PC-3 (cell line): ENCODE measurements around the gene RAB3B. TPM values are rescaled to one million over a fixed set of nuclear protein-coding genes. Genes with fewer than 3 reads are reported as not detected.
"Not testable (repeated sequence)": the region's sequence is repeated elsewhere in the genome, so short reads cannot be mapped to it uniquely, and the experiment has no call there.

Experiments used
- ATAC-seq: fragments of 200-7000 bp; cut with Tn5 transposase; 2 replicates; pipeline ENCODE4 v1.9.1; 2020; ENCODE audit warnings: mild to moderate bottlenecking, moderate library complexity
- BruUV-seq: library from RNA; stranded (reverse); fragments of 400-500 nt; replicated peaks from 2 replicates; lab custom pipeline; 2021; lab: Mats Ljungman, UMichigan
- CTCF ChIA-PET: fragments of 300-600 bp; sonication (Branson Sonifier 250); formaldehyde crosslinking; loops from one replicate; lab custom pipeline; 2022; ENCODE audit warnings: antibody characterized with exemption; lab: Charles Lee
- POLR2A ChIA-PET: fragments of 300-600 bp; sonication (Branson Sonifier 250); formaldehyde crosslinking; loops from one replicate; lab custom pipeline; 2022; ENCODE audit warnings: antibody characterized with exemption; ENCODE audit not compliant: unreplicated experiment; lab: Charles Lee
- DNase-seq: peaks from one replicate; pipeline ENCODE4 v3.0.0-alpha.2; 2015
- H2AFZ ChIP-seq: fragments of 300-600 bp; sonication (generic); 2 replicates; pipeline ENCODE4 v1.6.0; 2016; ENCODE audit warnings: antibody characterized with exemption, low read length
- H3F3A ChIP-seq: fragments of 300-600 bp; sonication (generic); one replicate; pipeline ENCODE4 v1.6.0; 2017; ENCODE audit warnings: antibody characterized with exemption, low read length, control low read depth, mild to moderate bottlenecking; ENCODE audit not compliant: unreplicated experiment
- H3K27ac ChIP-seq: fragments of 300-600 bp; sonication (generic); 2 replicates; pipeline ENCODE4 v1.5.1; 2016; ENCODE audit warnings: mild to moderate bottlenecking, low read length
- H3K27me3 ChIP-seq: fragments of 300-600 bp; sonication (generic); 2 replicates; pipeline ENCODE4 v1.6.1; 2016; ENCODE audit warnings: low read length, mixed read lengths
- H3K36me3 ChIP-seq: fragments of 300-600 bp; sonication (generic); 2 replicates; pipeline ENCODE4 v1.6.1; 2016; ENCODE audit warnings: low read depth, mixed run types, low read length, mixed read lengths
- H3K4me1 ChIP-seq: fragments of 300-600 bp; sonication (generic); 2 replicates; pipeline ENCODE4 v1.5.1; 2016; ENCODE audit warnings: low read length; ENCODE audit not compliant: insufficient read depth
- H3K4me2 ChIP-seq: fragments of 300-600 bp; sonication (generic); 2 replicates; pipeline ENCODE4 v1.6.0; 2016; ENCODE audit warnings: low read length
- H3K4me3 ChIP-seq: fragments of 300-600 bp; sonication (generic); 2 replicates; pipeline ENCODE4 v1.5.1; 2016; ENCODE audit warnings: mild to moderate bottlenecking, low read length, mixed read lengths
- H3K79me2 ChIP-seq: fragments of 300-600 bp; sonication (generic); 2 replicates; pipeline ENCODE4 v1.6.1; 2017; ENCODE audit warnings: low read length, mixed read lengths
- H3K9ac ChIP-seq: fragments of 300-600 bp; sonication (generic); 2 replicates; pipeline ENCODE4 v1.6.0; 2016; ENCODE audit warnings: mild to moderate bottlenecking, low read length
- H3K9me2 ChIP-seq: fragments of 300-600 bp; sonication (generic); replicated peaks from 2 replicates; pipeline ENCODE4 v1.6.1; 2016; ENCODE audit warnings: mixed run types, low read length, mixed read lengths
- H3K9me3 ChIP-seq: fragments of 300-600 bp; sonication (generic); 2 replicates; pipeline ENCODE4 v1.6.1; 2016; ENCODE audit warnings: low read length, mixed read lengths
- H4K20me1 ChIP-seq: fragments of 300-600 bp; sonication (generic); 2 replicates; pipeline ENCODE4 v1.6.1; 2016; ENCODE audit warnings: low read length, mixed read lengths
- EZH2 ChIP-seq: fragments of 300-600 bp; sonication (generic); IDR thresholded peaks from one replicate; pipeline ENCODE4 v1.6.1; 2017; ENCODE audit warnings: antibody characterized with exemption, mild to moderate bottlenecking, low read length; ENCODE audit not compliant: unreplicated experiment
- EZH2phosphoT487 ChIP-seq: fragments of 300-600 bp; sonication (generic); IDR thresholded peaks from 2 replicates; pipeline ENCODE4 v1.6.1; 2018; ENCODE audit warnings: mild to moderate bottlenecking, antibody characterized with exemption, low read length, borderline replicate concordance
- intact Hi-C: fragments of 100-400 bp; cut with micrococcal nuclease; formaldehyde crosslinking; loops from 2 replicates; pipeline ENCODE4 v1.9.0; 2023
- total RNA-seq: library from RNA; depleted of rRNA; stranded (reverse); fragments of >200 nt; gene quantifications from 2 replicates; pipeline ENCODE4 v1.2.3, GENCODE V29; 2014
- TF ChIP-seq, protein P1 (sequence below): fragments of 300-600 bp; sonication (generic); conservative IDR thresholded peaks from 2 replicates; pipeline ENCODE4 v1.5.1; 2017; ENCODE audit warnings: antibody characterized with exemption, low read depth, mild to moderate bottlenecking, low read length

RAB3B gene
- total RNA-seq, 1 experiment from 2014 or later = 4.5 TPM

DNA sequence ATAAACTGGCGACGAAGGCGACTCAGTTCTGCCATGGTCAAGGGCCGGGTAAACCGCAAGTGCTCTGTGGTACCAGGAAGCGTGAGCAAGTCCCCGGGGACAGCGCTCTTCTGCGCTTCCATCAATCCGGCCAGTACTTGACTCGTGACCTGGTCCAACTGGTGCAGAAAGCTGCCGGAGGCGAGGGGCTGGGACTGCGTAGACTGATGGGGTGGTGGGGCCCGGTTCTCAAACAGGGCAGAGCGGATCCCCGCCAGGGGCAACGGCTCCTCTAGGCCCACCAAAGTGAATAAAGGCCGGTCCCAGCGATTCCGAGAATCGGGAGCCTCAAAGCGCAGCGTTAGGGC is 42.3 kb upstream of the RAB3B start:
- H3K9me3 ChIP-seq = no peaks in the 10 kb centered on the region
- peak overlapping the region; percentile 95; the same call in 1 of the 2 replicates for H2AFZ ChIP-seq
- peak overlapping the region; percentile 59; the same call in 1 of the 2 replicates for H3K27ac ChIP-seq
- peak overlapping the region; percentile 91 for H3K4me2 ChIP-seq
- ChIA-PET POLR2A (no interaction called here), CTCF (no interaction called here)
- BruUV-seq = no TSS peak
- H3K36me3 ChIP-seq = no peaks in the 10 kb centered on the region
- TF ChIP-seq, protein P1, sequence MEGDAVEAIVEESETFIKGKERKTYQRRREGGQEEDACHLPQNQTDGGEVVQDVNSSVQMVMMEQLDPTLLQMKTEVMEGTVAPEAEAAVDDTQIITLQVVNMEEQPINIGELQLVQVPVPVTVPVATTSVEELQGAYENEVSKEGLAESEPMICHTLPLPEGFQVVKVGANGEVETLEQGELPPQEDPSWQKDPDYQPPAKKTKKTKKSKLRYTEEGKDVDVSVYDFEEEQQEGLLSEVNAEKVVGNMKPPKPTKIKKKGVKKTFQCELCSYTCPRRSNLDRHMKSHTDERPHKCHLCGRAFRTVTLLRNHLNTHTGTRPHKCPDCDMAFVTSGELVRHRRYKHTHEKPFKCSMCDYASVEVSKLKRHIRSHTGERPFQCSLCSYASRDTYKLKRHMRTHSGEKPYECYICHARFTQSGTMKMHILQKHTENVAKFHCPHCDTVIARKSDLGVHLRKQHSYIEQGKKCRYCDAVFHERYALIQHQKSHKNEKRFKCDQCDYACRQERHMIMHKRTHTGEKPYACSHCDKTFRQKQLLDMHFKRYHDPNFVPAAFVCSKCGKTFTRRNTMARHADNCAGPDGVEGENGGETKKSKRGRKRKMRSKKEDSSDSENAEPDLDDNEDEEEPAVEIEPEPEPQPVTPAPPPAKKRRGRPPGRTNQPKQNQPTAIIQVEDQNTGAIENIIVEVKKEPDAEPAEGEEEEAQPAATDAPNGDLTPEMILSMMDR = no peak
- TF ChIP-seq EZH2 (no peak), EZH2phosphoT487 (no peak)
- H3K79me2 ChIP-seq = peaks cover 35% of the 10 kb centered on the region
- ATAC-seq (peak; percentile 64), DNase-seq (peak; percentile 45)
- intact Hi-C loops = loop anchor here (1.0 kb wide), 1 partner anchor 24 kb away; the partner anchor contains the start of gene BTF3L4
- peak overlapping the region; percentile 92 for H3K9ac ChIP-seq
- no peaks in the 10 kb centered on the region for H3K9me2 ChIP-seq
- peaks cover 15% of the 10 kb centered on the region for H4K20me1 ChIP-seq
- H3K4me1 ChIP-seq = peaks cover 15% of the 10 kb centered on the region
- peak overlapping the region; percentile 97 for H3K4me3 ChIP-seq
- no peaks in the 10 kb centered on the region for H3K27me3 ChIP-seq
- H3F3A ChIP-seq = no peaks in the 10 kb centered on the region

DNA sequence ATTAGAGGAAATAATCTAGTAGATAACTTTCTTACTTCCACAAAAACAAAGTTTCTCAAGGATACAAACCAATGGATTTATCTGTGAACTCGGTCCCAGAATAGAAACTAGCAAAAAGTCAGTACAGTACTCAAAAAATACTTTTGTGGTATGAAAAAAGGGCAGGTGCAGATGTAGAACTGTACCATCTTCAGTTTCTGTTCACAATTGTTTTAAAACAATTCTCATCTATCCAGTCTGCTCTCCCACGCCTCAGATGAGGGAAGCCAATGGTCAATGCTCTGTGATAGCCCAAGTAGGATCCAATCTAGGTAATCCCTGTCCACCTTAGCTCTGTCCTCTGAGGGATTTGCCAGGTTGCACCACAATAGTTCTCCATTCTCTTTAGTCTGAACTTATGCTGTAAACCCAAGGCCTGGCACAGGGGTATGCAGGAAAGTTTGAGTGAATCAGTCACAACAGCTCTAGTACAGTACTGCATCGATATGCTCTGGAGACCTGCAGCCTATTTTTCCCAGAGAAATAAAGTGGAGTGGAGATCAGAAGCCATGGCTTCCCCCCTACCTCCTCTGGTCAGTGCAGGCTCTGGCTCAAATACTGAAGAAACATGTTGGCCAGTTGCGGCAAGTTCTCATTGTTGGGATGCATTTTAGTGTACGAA is 41.8 kb upstream of the RAB3B start:
- H3K9ac ChIP-seq = peak overlapping the region; percentile 92
- no peaks in the 10 kb centered on the region for H3K27me3 ChIP-seq
- peaks cover 15% of the 10 kb centered on the region for H3K4me1 ChIP-seq
- no peaks in the 10 kb centered on the region for H3K9me2 ChIP-seq
- H3F3A ChIP-seq = no peaks in the 10 kb centered on the region
- BruUV-seq = no TSS peak
- CTCF ChIA-PET = no interaction called here
- ATAC-seq (peak; percentile 4), DNase-seq (no peak)
- H3K4me2 ChIP-seq = peak overlapping the region; percentile 91
- H3K79me2 ChIP-seq = peaks cover 35% of the 10 kb centered on the region
- TF ChIP-seq EZH2 = no peak
- TF ChIP-seq, protein P1 = no peak
- TF ChIP-seq EZH2phosphoT487 = no peak
- no peak overlapping the region for H3K27ac ChIP-seq
- H3K9me3 ChIP-seq = no peaks in the 10 kb centered on the region
- peak overlapping the region; percentile 97 for H3K4me3 ChIP-seq
- H3K36me3 ChIP-seq = no peaks in the 10 kb centered on the region
- peaks cover 15% of the 10 kb centered on the region for H4K20me1 ChIP-seq
- intact Hi-C loops = no loop called here
- H2AFZ ChIP-seq = 0 out of 2 replicates have a peak overlapping the region, but pooled peaks have one; percentile 95
- POLR2A ChIA-PET = no interaction called here

DNA sequence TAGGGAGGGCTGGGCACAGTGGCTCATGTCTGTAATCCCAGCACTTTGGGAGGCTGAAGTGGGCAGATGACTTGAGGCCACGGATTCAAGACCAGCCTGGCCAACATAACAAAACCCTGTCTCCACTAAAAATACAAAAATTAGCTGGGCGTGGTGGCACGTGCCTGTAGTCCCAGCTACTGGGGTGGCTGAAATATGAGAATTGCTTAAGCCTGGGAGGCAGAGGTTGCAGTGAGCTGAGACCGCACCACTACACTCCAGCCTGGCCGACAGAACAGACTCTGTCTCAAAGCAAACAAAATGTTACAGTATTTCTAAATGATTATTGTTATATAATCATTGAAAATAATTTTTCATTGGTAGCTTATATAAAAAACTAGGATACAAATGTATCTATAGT is 38.3 kb upstream of the RAB3B start:
- H3K4me3 ChIP-seq, intact Hi-C loops, ATAC-seq, H3K9me2 ChIP-seq, H3F3A ChIP-seq, BruUV-seq, H3K36me3 ChIP-seq, DNase-seq, H3K27ac ChIP-seq, CTCF ChIA-PET, H2AFZ ChIP-seq, POLR2A ChIA-PET, H3K9me3 ChIP-seq, H3K9ac ChIP-seq, H3K4me2 ChIP-seq, H3K27me3 ChIP-seq: not testable (repeated sequence)
- peaks cover 35% of the 10 kb centered on the region for H3K79me2 ChIP-seq
- H3K4me1 ChIP-seq = peaks cover 12% of the 10 kb centered on the region
- H4K20me1 ChIP-seq = peaks cover 15% of the 10 kb centered on the region
